B cell (primary cell): ENCODE measurements around the gene CEACAM20. TPM values are rescaled to one million over a fixed set of nuclear protein-coding genes. Genes with fewer than 3 reads are reported as not detected.

Experiments
- ATAC-seq: fragments of 200-7000 bp; cut with Tn5 transposase; one replicate; pipeline ENCODE4 v1.10.0; 2021; ENCODE audit warnings: low read depth, mild to moderate bottlenecking, moderate number of reproducible peaks, moderate library complexity
- CTCF ChIA-PET: fragments of 350-600 bp; sonication (Branson Sonifier 250); formaldehyde crosslinking; loops from one replicate; lab custom pipeline; 2021; ENCODE audit warnings: antibody characterized with exemption, inconsistent platforms; lab: Charles Lee
- POLR2A ChIA-PET: fragments of 350-600 bp; sonication (Branson Sonifier 250); formaldehyde crosslinking; loops from one replicate; lab custom pipeline; 2021; ENCODE audit warnings: antibody characterized with exemption; lab: Charles Lee
- DNase-seq: peaks from one replicate; pipeline ENCODE4 v3.0.0; 2013
- H2AFZ ChIP-seq: 2 replicates; pipeline ENCODE4 v1.6.1; 2012; ENCODE audit warnings: mild to moderate bottlenecking, low read depth, low read length; ENCODE audit not compliant: insufficient read depth, poor library complexity, severe bottlenecking
- H3K27ac ChIP-seq, 2 donors: 1 replicate in 1 of 2; 2 replicates in 1 of 2; pipeline ENCODE4 v1.5.1; 2012 to 2013; ENCODE audit warnings: low read length in 2 of 2, mild to moderate bottlenecking in 2 of 2, moderate library complexity in 1 of 2
- H3K27me3 ChIP-seq, 4 experiments: fragments of 200-600 bp in 1 of 4; sonication (generic) in 1 of 4; replicated peaks in 1 of 4; 1 replicate in 2 of 4; 2 replicates in 2 of 4; pipeline versions ENCODE4 v1.6.1 to v1.7.0; 2013 to 2016; ENCODE audit warnings: low read length in 3 of 4, mild to moderate bottlenecking in 2 of 4, mixed read lengths in 1 of 4, moderate library complexity in 1 of 4; ENCODE audit not compliant: insufficient read depth in 4 of 4, control insufficient read depth in 3 of 4; ENCODE audit errors: control extremely low read depth in 1 of 4
- H3K36me3 ChIP-seq, 2 experiments: replicated peaks in 1 of 2; 1 replicate in 1 of 2; 2 replicates in 1 of 2; pipeline versions ENCODE4 v1.6.1 to v1.7.1; 2013; ENCODE audit warnings: low read length in 1 of 2; ENCODE audit not compliant: insufficient read depth in 2 of 2, control insufficient read depth in 1 of 2; ENCODE audit errors: control extremely low read depth in 1 of 2, extremely low read depth in 1 of 2
- H3K4me1 ChIP-seq, 2 donors: fragments of 200-600 bp in 1 of 2; sonication (generic) in 1 of 2; 1 replicate in 1 of 2; 2 replicates in 1 of 2; pipeline versions ENCODE4 v1.5.1 to v1.6.1; 2013 to 2017; ENCODE audit warnings: low read length in 2 of 2; ENCODE audit not compliant: control insufficient read depth in 2 of 2, insufficient read depth in 2 of 2
- H3K4me2 ChIP-seq: replicated peaks from 2 replicates; pipeline ENCODE3; 2012; ENCODE audit warnings: mild to moderate bottlenecking, low read depth, low read length; ENCODE audit not compliant: poor library complexity, severe bottlenecking
- H3K4me3 ChIP-seq, 5 experiments: fragments of 200-600 bp in 1 of 5; sonication (generic) in 1 of 5; 1 replicate in 3 of 5; 2 replicates in 2 of 5; pipeline versions ENCODE4 v1.5.1 to v1.7.0; 2011 to 2016; ENCODE audit warnings: low read length in 4 of 5, mild to moderate bottlenecking in 4 of 5, low read depth in 2 of 5, control low read depth in 1 of 5, moderate library complexity in 1 of 5; ENCODE audit not compliant: insufficient read depth in 1 of 5; ENCODE audit errors: control extremely low read depth in 1 of 5, extremely low read depth in 1 of 5
- H3K79me2 ChIP-seq: fragments of 200-600 bp; sonication (generic); one replicate; pipeline ENCODE4 v1.6.0; 2016; ENCODE audit warnings: low read length; ENCODE audit not compliant: control insufficient read depth, insufficient read depth
- H3K9ac ChIP-seq: fragments of 200-600 bp; sonication (generic); 2 replicates; pipeline ENCODE4 v1.6.1; 2017; ENCODE audit warnings: mild to moderate bottlenecking, low read length, moderate library complexity
- H3K9me3 ChIP-seq, 3 donors: one replicate each; pipeline versions ENCODE4 v1.6.1 to v1.7.1; 2013; ENCODE audit warnings: low read length in 2 of 3; ENCODE audit not compliant: control insufficient read depth in 2 of 3, insufficient read depth in 1 of 3; ENCODE audit errors: control extremely low read depth in 1 of 3
- H4K20me1 ChIP-seq: 2 replicates; pipeline ENCODE4 v1.6.0; 2012; ENCODE audit warnings: mild to moderate bottlenecking, low read length; ENCODE audit not compliant: insufficient read depth, control insufficient read depth, poor library complexity, severe bottlenecking
- H3K27ac Mint-ChIP-seq: one replicate; pipeline ENCODE4 v1.8.0; 2021; ENCODE audit warnings: mixed read lengths
- H3K27me3 Mint-ChIP-seq: one replicate; pipeline ENCODE4 v1.8.0; 2021; ENCODE audit warnings: mixed read lengths
- H3K4me1 Mint-ChIP-seq: one replicate; pipeline ENCODE4 v1.8.0; 2021; ENCODE audit warnings: mixed read lengths
- H3K4me3 Mint-ChIP-seq: one replicate; pipeline ENCODE4 v1.8.0; 2021; ENCODE audit warnings: mixed read lengths
- H3K9me3 Mint-ChIP-seq: one replicate; pipeline ENCODE4 v1.8.0; 2022; ENCODE audit warnings: mixed read lengths; ENCODE audit not compliant: insufficient read depth
- CTCF ChIP-seq: fragments of 200-600 bp; IDR thresholded peaks from one replicate; pipeline ENCODE4 v1.8.0; 2022; ENCODE audit warnings: antibody characterized with exemption, mild to moderate bottlenecking
- EZH2 ChIP-seq: IDR thresholded peaks from 2 replicates; pipeline ENCODE4 v1.6.1; 2012; ENCODE audit warnings: borderline replicate concordance, low read depth, mild to moderate bottlenecking, moderate library complexity, low read length; ENCODE audit not compliant: insufficient read depth, poor library complexity, severe bottlenecking
- WGBS: methylation state at CpG from one replicate; pipeline ENCODE4 v1.1.5; 2013; ENCODE audit warnings: missing lambda C conversion rate; ENCODE audit not compliant: insufficient coverage; 5-methylcytosine and 5-hydroxymethylcytosine counted together
- intact Hi-C: fragments of 100-400 bp; cut with micrococcal nuclease; formaldehyde crosslinking; loops from one replicate; pipeline ENCODE4 v1.10.0; 2022
- polyA plus RNA-seq: library from polyadenylated mRNA; depleted of rRNA; stranded (reverse); fragments of >200 nt; gene quantifications from 2 replicates; pipeline ENCODE4 v1.2.3, GENCODE V29; 2012
- total RNA-seq, 2 donors: library from RNA; stranded (reverse); fragments of 120-200 nt in 1 of 2; gene quantifications; 1 replicate in 1 of 2; 2 replicates in 1 of 2; pipeline versions ENCODE4 v1.2.3 to v1.2.4, GENCODE V29; 2013 to 2022

Gene CEACAM20
- total and polyA plus RNA-seq, 2 donors (not counting 1 experiment from before 2014, with no cell fraction given), result not detected

DNA sequence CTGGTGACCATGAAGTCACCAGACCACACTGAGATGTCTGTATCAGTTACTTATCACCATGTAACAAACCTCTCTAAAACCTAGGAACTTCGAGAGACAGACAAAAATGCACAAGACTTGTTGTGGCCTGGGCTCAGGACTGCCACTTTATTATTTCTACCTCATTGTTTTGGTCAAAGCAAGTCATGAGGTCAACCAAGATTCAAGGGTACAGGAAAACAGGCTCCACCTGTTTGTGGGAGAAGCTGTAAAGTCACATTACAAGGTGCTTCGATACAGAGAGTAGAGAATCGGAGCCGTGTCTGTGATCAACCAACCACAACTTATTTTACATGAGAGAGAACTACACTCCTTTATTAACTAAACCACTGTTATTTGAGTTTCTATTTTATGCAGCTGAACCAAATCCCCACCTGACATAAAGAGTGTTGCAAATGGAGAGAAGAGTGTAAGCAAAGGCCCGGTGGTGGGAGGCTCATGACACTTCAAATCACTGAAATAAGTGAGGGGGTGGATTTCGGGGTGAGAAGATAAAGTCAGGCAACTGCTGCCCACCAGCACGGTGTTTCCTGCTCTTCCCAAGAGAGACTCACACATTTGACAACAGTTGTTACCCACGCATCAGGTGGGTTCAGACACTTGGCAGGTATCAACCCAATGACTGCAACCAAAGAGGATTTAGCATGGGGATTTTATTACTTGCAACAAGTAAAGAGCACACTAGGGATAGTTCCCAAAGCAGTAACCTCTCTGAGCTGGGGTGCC is 44.9 kb upstream of the CEACAM20 start:
- WGBS, result 78% methylated on average over 2 of the region's 8 CpGs
- ATAC-seq (no peak), DNase-seq (no peak)
- Histone ChIP-seq H3K27me3 (peaks cover 0 to 2% (median 0%) of the 10 kb centered on the region in 4 experiments), H3K27ac (no peak overlapping the region), H3K36me3 (no peaks in the 10 kb centered on the region), H4K20me1 (no peaks in the 10 kb centered on the region), H3K4me3 (no peak overlapping the region), H2AFZ (no peak overlapping the region), H3K9me3 (peaks cover 0 to 14% (median 0%) of the 10 kb centered on the region in 3 donors), H3K9ac (no peak overlapping the region), H3K79me2 (no peaks in the 10 kb centered on the region), H3K4me1 (no peaks in the 10 kb centered on the region), H3K4me2 (no peak overlapping the region)
- Mint-ChIP-seq H3K27me3 (peaks cover 6% of the 10 kb centered on the region), H3K4me1 (no peaks in the 10 kb centered on the region), H3K9me3 (peaks cover 4% of the 10 kb centered on the region), H3K27ac (no peak overlapping the region), H3K4me3 (no peak overlapping the region)
- intact Hi-C loops, result no loop called here
- ChIA-PET POLR2A (no interaction called here), CTCF (no interaction called here)
- TF ChIP-seq CTCF, result no peak
- no peak for TF ChIP-seq EZH2

GRCh38 chr19:44573627-44574026 is 44.2 kb upstream of the CEACAM20 start:
- no peaks in the 10 kb centered on the region for H3K4me1 Mint-ChIP-seq
- peaks cover 0 to 2% (median 0%) of the 10 kb centered on the region in 4 experiments for H3K27me3 ChIP-seq
- H3K27ac Mint-ChIP-seq, result no peak overlapping the region
- H3K27me3 Mint-ChIP-seq, result peaks cover 10% of the 10 kb centered on the region
- WGBS, result no CpG with 5 or more reads among the region's 4 CpGs
- TF ChIP-seq EZH2, result no peak
- no peak for TF ChIP-seq CTCF
- DNase-seq (no peak), ATAC-seq (no peak)
- H3K4me2 ChIP-seq, result no peak overlapping the region
- no peak overlapping the region for H3K4me3 ChIP-seq
- intact Hi-C loops, result no loop called here
- H2AFZ ChIP-seq, result no peak overlapping the region
- no peaks in the 10 kb centered on the region for H3K4me1 ChIP-seq
- peaks cover 4% of the 10 kb centered on the region for H3K9me3 Mint-ChIP-seq
- no peak overlapping the region for H3K4me3 Mint-ChIP-seq
- H3K9ac ChIP-seq, result no peak overlapping the region
- no peaks in the 10 kb centered on the region for H3K36me3 ChIP-seq
- H3K79me2 ChIP-seq, result no peaks in the 10 kb centered on the region
- no peaks in the 10 kb centered on the region for H4K20me1 ChIP-seq
- POLR2A ChIA-PET, result no interaction called here
- CTCF ChIA-PET, result no interaction called here
- H3K27ac ChIP-seq, result no peak overlapping the region
- peaks cover 0 to 8% (median 0%) of the 10 kb centered on the region in 3 donors for H3K9me3 ChIP-seq
